Spleen (tissue), 11 donors: ENCODE measurements around the gene PFKP. TPM values are rescaled to one million over a fixed set of nuclear protein-coding genes. Genes with fewer than 3 reads are reported as not detected.

Source experiments
- DNase-seq: peaks from one replicate; pipeline ENCODE4 v3.0.0-alpha.2; 2020
- H3K27ac ChIP-seq, 8 donors: fragments of 200-600 bp; sonication (generic) in 7 of 8; 1 replicate in 4 of 8; 2 replicates in 4 of 8; pipeline versions ENCODE4 v1.5.0 to v1.8.0; 2016 to 2021; ENCODE audit warnings: inconsistent platforms in 4 of 8, mild to moderate bottlenecking in 4 of 8, moderate library complexity in 1 of 8
- H3K27me3 ChIP-seq, 7 donors: fragments of 200-600 bp; sonication (generic) in 6 of 7; replicated peaks in 1 of 7; 1 replicate in 4 of 7; 2 replicates in 3 of 7; pipeline versions ENCODE4 v1.5.0 to v1.8.0; 2016 to 2021; ENCODE audit warnings: inconsistent platforms in 3 of 7, mild to moderate bottlenecking in 1 of 7
- H3K36me3 ChIP-seq, 6 donors: fragments of 200-600 bp; sonication (generic) in 5 of 6; 1 replicate in 4 of 6; 2 replicates in 2 of 6; pipeline versions ENCODE4 v1.5.0 to v1.8.0; 2016 to 2021; ENCODE audit warnings: inconsistent platforms in 2 of 6
- H3K4me1 ChIP-seq, 6 donors: fragments of 200-600 bp; sonication (generic) in 5 of 6; 1 replicate in 3 of 6; 2 replicates in 3 of 6; pipeline versions ENCODE4 v1.5.0 to v1.8.0; 2016 to 2021; ENCODE audit warnings: inconsistent platforms in 3 of 6
- H3K4me3 ChIP-seq, 8 donors: fragments of 200-600 bp; sonication (generic) in 7 of 8; 1 replicate in 4 of 8; 2 replicates in 4 of 8; pipeline versions ENCODE4 v1.5.0 to v1.8.0; 2016 to 2021; ENCODE audit warnings: inconsistent platforms in 4 of 8, mild to moderate bottlenecking in 4 of 8, moderate library complexity in 2 of 8
- H3K9me3 ChIP-seq, 8 donors: fragments of 200-600 bp; sonication (generic) in 7 of 8; 1 replicate in 4 of 8; 2 replicates in 4 of 8; pipeline versions ENCODE4 v1.5.0 to v1.8.0; 2016 to 2021; ENCODE audit warnings: inconsistent platforms in 4 of 8
- POLR2A ChIP-seq, 3 donors: fragments of 450-650 bp; IDR thresholded peaks; one replicate each; pipeline ENCODE4 v1.5.1; 2017; ENCODE audit warnings: antibody characterized with exemption in 3 of 3, mild to moderate bottlenecking in 1 of 3
- POLR2AphosphoS5 ChIP-seq, 3 donors: sonication (generic); formaldehyde crosslinking; IDR thresholded peaks; one replicate each; pipeline ENCODE4 v1.5.1; 2017; ENCODE audit warnings: antibody characterized with exemption in 3 of 3
- WGBS, 5 donors: extraction: QIAGEN DNeasy Blood & Tissue Kit in 3 of 5; methylation state at CpG; one replicate each; pipeline versions ENCODE4 v1.1.5 to v1.1.7; 2013 to 2018; 5-methylcytosine and 5-hydroxymethylcytosine counted together
- intact Hi-C: fragments of 100-400 bp; cut with DNase I; formaldehyde crosslinking; loops from one replicate; pipeline ENCODE4 v1.15.0; 2023; ENCODE audit warnings: low total_unique reads
- polyA plus RNA-seq, 3 donors: library from polyadenylated mRNA; stranded (reverse); fragments of 200-250 nt; gene quantifications; one replicate each; pipeline ENCODE4 v1.2.1, GENCODE V29; 2013
- total RNA-seq, 7 donors: library from RNA; depleted of rRNA in 3 of 7; stranded (reverse); fragments of >200 nt in 3 of 7; fragmentation: NEBNext Ultra II Directional in 4 of 7; extraction: Animal tissue kit (Norgen Biotek cat#: 25700) in 4 of 7; gene quantifications; one replicate each; pipeline versions ENCODE4 v1.1.0 to v1.2.1, GENCODE V29; 2016 to 2021
- TF ChIP-seq, protein P1 (sequence below), 11 experiments: fragments of 200-600 bp in 7 of 11; fragments of 450-650 bp in 4 of 11; sonication (generic) in 4 of 11; IDR thresholded peaks in 8 of 11; conservative IDR thresholded peaks in 3 of 11; 1 replicate in 7 of 11; 2 replicates in 4 of 11; pipeline versions ENCODE4 v1.4.0 to v1.8.0; 2016 to 2021; ENCODE audit warnings: antibody characterized with exemption in 11 of 11, inconsistent platforms in 4 of 11, mild to moderate bottlenecking in 1 of 11
- donor health status: healthy with polysubstance abuse.
- donor health status: DM: no; HTN: no; CAD: no; lungs with moderate emphysema.
- donor health status: DM: no; HTN: no; CAD: no.
- donor health status: Bipolar disorder and iron deficiency.
- donor health status: healthy.
- donor health status: DM: no; HTN: no; CAD: no.
- donor health status: DM: yes; HTN: yes; CAD: no.

The PFKP gene
- total and polyA plus RNA-seq, 10 donors = 19.0 to 60.9 (median 28.6) TPM

- TF ChIP-seq, protein P1, sequence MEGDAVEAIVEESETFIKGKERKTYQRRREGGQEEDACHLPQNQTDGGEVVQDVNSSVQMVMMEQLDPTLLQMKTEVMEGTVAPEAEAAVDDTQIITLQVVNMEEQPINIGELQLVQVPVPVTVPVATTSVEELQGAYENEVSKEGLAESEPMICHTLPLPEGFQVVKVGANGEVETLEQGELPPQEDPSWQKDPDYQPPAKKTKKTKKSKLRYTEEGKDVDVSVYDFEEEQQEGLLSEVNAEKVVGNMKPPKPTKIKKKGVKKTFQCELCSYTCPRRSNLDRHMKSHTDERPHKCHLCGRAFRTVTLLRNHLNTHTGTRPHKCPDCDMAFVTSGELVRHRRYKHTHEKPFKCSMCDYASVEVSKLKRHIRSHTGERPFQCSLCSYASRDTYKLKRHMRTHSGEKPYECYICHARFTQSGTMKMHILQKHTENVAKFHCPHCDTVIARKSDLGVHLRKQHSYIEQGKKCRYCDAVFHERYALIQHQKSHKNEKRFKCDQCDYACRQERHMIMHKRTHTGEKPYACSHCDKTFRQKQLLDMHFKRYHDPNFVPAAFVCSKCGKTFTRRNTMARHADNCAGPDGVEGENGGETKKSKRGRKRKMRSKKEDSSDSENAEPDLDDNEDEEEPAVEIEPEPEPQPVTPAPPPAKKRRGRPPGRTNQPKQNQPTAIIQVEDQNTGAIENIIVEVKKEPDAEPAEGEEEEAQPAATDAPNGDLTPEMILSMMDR (IDR thresholded peaks at IDR 0.05 in 8 of 11, conservative IDR thresholded peaks at IDR 0.05 in 3 of 11) = no peak
- TF ChIP-seq POLR2A (IDR thresholded peaks at IDR 0.05) (no peak), POLR2AphosphoS5 (IDR thresholded peaks at IDR 0.05) (no peak)
- no peaks in the 10 kb centered on the region for H3K4me1 ChIP-seq
- H3K27me3 ChIP-seq = peaks cover 0 to 16% (median 0%) of the 10 kb centered on the region in 7 donors
- no peak overlapping the region for H3K4me3 ChIP-seq
- no peaks in the 10 kb centered on the region for H3K36me3 ChIP-seq
- H3K27ac ChIP-seq = no peak overlapping the region
- 83 to 87% (median 85%) methylated on average over 11 of the region's 11 CpGs for WGBS, 5 donors
- intact Hi-C loops = no loop called here
- peaks cover 0 to 7% (median 2%) of the 10 kb centered on the region in 8 donors for H3K9me3 ChIP-seq
- DNase-seq = no peak
These were observed 38.9 kb upstream of the PFKP start for GRCh38 chr10:3028441-3028840.

GRCh38 chr10:3030765-3031164 lies 36.6 kb upstream of the PFKP start:
- H3K27ac ChIP-seq = no peak overlapping the region
- no peak for DNase-seq
- peaks cover 0 to 11% (median 0%) of the 10 kb centered on the region in 7 donors for H3K27me3 ChIP-seq
- H3K4me3 ChIP-seq = no peak overlapping the region
- peaks cover 0 to 19% (median under 1%) of the 10 kb centered on the region in 6 donors for H3K4me1 ChIP-seq
- H3K9me3 ChIP-seq = no peaks in the 10 kb centered on the region
- no peaks in the 10 kb centered on the region for H3K36me3 ChIP-seq
- WGBS, 5 donors = 59 to 73% (median 68%) methylated on average over 5 of the region's 5 CpGs
- intact Hi-C loops = no loop called here
- TF ChIP-seq, protein P1 (IDR thresholded peaks at IDR 0.05 in 8 of 11, conservative IDR thresholded peaks at IDR 0.05 in 3 of 11) = no peak
- no peak for TF ChIP-seq POLR2AphosphoS5 (IDR thresholded peaks at IDR 0.05)
- TF ChIP-seq POLR2A (IDR thresholded peaks at IDR 0.05) = no peak

GRCh38 chr10:3031490-3031889 lies 35.9 kb upstream of the PFKP start:
- peaks cover 0 to 6% (median 0%) of the 10 kb centered on the region in 7 donors for H3K27me3 ChIP-seq
- H3K4me1 ChIP-seq = peaks cover 0 to 26% (median 7%) of the 10 kb centered on the region in 6 donors
- 58 to 74% (median 68%) methylated on average over 4 of the region's 4 CpGs for WGBS, 5 donors
- intact Hi-C loops = no loop called here
- H3K36me3 ChIP-seq = no peaks in the 10 kb centered on the region
- H3K4me3 ChIP-seq = no peak overlapping the region
- DNase-seq = no peak
- no peaks in the 10 kb centered on the region for H3K9me3 ChIP-seq
- TF ChIP-seq POLR2A (IDR thresholded peaks at IDR 0.05) = no peak
- TF ChIP-seq POLR2AphosphoS5 (IDR thresholded peaks at IDR 0.05) = no peak
- TF ChIP-seq, protein P1 (IDR thresholded peaks at IDR 0.05 in 8 of 11, conservative IDR thresholded peaks at IDR 0.05 in 3 of 11) = no peak
- no peak overlapping the region for H3K27ac ChIP-seq

GRCh38 chr10:3033925-3034324 lies 33.4 kb upstream of the PFKP start:
- TF ChIP-seq, protein P1 (IDR thresholded peaks at IDR 0.05 in 8 of 11, conservative IDR thresholded peaks at IDR 0.05 in 3 of 11) = no peak
- TF ChIP-seq POLR2AphosphoS5 (IDR thresholded peaks at IDR 0.05) (no peak), POLR2A (IDR thresholded peaks at IDR 0.05) (no peak)
- Histone ChIP-seq H3K36me3 (no peaks in the 10 kb centered on the region), H3K4me3 (no peak overlapping the region), H3K9me3 (peaks cover 0 to 6% (median 0%) of the 10 kb centered on the region in 8 donors), H3K4me1 (peaks cover 0 to 31% (median 9%) of the 10 kb centered on the region in 6 donors), H3K27ac (no peak overlapping the region), H3K27me3 (peaks cover 0 to 5% (median 0%) of the 10 kb centered on the region in 7 donors)
- WGBS, 5 donors = 72 to 84% (median 79%) methylated on average over 5 of the region's 5 CpGs
- no peak for DNase-seq
- intact Hi-C loops = no loop called here
